ENCODE measurements around the gene PRX. TPM values are rescaled to one million over a fixed set of nuclear protein-coding genes. Genes with fewer than 3 reads are reported as not detected.

Gene PRX
- total and polyA plus RNA-seq, 2 of the 13 experiments (the other 11 are each of a cell fraction or from before 2014, with no cell fraction given): 0.66 TPM

DNA sequence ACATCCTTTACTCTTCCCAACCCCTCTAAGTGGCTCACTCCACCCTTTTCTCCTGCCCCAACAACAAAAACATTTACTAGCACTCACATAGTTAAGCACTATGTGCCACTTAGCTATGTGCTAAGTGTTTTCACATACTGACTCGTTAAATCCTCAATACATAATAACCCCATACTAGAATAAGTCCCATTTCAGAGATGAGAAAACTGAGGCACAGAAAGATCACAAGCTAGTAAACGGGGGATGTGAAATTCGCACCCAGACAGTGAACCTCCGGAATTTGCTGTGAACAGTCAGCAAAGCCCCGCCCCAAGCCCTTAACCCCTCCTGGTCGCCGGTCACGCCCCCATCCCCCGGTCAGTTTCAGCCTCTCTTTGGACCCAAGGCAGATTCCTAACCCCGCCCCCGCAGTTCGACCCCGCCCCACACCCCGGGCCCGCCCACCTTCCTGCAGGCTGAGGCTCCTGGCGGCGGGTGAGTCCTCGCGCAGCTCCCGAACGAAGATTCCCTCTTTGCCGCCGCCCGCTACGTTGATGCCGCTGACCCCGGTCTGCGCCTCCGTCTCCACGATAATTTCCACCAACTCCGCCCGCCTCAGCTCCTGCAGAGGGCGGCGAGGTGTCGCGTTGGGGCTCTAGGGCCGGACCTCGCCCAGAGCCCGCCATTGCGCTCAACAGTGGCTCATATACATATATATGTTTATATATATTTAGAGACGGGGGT is 9.8 kb downstream of the PRX start (continued):
- TF ChIP-seq ZBTB44 (CRISPR knock-in tag; IDR thresholded peaks at IDR 0.05) (no peak), EHMT2 (IDR thresholded peaks at IDR 0.05; ENCODE audit: borderline replicate concordance, low read depth, low read length) (no peak), SKI (IDR thresholded peaks at IDR 0.05; ENCODE audit: partially characterized antibody) (no peak), ZKSCAN5 (CRISPR knock-in tag; IDR thresholded peaks at IDR 0.05) (no peak), ARNTL (CRISPR knock-in tag; IDR thresholded peaks at IDR 0.05) (no peak), RCOR2 (CRISPR knock-in tag; IDR thresholded peaks at IDR 0.05) (peak; percentile 93), PRPF4 (IDR thresholded peaks at IDR 0.05; ENCODE audit: low read depth, low read length, poor library complexity, severe bottlenecking) (no peak), RERE (CRISPR knock-in tag; IDR thresholded peaks at IDR 0.05; ENCODE audit: low read depth) (no peak), ZNF678 (CRISPR knock-in tag; IDR thresholded peaks at IDR 0.05) (no peak), TAF1 (CRISPR knock-in tag; IDR thresholded peaks at IDR 0.05) (peak; percentile 31; the same call in 1 of the 2 replicates), E2F1 (CRISPR knock-in tag; IDR thresholded peaks at IDR 0.05) (no peak)
- TF ChIP-seq, protein P1, sequence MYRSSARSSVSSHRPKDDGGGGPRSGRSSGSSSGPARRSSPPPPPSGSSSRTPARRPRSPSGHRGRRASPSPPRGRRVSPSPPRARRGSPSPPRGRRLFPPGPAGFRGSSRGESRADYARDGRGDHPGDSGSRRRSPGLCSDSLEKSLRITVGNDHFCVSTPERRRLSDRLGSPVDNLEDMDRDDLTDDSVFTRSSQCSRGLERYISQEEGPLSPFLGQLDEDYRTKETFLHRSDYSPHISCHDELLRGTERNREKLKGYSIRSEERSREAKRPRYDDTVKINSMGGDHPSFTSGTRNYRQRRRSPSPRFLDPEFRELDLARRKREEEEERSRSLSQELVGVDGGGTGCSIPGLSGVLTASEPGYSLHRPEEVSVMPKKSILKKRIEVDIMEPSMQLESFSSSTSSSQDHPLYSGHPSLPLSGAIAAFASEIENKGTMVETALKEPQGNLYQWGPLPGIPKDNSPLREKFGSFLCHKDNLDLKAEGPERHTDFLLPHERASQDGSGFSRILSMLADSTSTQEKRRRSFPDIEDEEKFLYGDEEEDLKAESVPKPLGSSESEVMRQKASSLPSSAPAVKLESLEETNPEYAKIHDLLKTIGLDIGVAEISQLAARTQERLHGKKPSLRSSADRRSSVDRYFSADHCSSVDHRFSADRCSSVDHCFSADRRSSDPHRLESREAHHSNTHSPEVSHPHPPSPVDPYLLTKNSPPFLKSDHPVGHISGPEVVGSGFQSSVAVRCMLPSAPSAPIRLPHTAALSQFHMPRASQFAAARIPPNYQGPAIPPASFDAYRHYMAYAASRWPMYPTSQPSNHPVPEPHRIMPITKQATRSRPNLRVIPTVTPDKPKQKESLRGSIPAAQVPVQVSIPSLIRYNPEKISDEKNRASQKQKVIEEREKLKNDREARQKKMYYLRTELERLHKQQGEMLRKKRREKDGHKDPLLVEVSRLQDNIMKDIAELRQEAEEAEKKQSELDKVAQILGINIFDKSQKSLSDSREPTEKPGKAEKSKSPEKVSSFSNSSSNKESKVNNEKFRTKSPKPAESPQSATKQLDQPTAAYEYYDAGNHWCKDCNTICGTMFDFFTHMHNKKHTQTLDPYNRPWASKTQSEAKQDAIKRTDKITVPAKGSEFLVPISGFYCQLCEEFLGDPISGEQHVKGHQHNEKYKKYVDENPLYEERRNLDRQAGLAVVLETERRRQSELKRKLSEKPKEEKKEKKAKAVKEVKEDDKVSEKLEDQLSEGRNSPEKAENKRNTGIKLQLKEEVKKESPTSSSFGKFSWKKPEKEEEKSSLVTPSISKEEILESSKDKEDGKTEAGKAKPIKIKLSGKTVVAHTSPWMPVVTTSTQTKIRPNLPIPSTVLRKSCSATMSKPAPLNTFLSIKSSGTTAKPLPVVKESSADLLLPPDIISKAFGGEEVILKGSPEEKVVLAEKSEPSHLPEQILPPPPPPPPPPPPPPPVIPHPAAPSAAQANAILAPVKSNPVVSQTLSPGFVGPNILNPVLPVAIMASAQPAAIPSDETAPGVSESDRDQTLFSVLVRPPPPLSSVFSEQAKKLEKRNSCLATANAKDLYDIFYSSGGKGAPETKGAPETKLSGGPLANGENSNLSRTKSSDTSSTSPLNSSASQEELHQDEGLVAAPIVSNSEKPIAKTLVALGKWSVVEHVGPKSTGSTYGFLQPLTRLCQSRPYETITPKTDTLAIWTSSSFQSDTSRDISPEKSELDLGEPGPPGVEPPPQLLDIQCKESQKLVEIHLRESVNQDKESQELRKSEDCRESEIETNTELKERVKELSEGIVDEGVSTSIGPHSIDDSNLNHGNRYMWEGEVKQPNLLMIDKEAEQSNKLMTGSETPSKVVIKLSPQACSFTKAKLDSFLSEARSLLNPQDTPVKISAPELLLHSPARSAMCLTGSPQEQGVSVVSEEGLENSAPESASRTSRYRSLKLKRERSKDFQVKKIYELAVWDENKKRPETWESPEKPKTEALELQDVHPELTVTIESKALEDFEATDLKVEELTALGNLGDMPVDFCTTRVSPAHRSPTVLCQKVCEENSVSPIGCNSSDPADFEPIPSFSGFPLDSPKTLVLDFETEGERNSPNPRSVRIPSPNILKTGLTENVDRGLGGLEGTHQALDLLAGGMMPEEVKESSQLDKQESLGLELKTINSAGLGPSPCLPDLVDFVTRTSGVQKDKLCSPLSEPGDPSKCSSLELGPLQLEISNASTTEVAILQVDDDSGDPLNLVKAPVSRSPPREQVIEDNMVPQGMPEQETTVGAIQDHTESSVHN (CRISPR knock-in tag; IDR thresholded peaks at IDR 0.05): no peak

All from HepG2 (cell line).